GM18499 (cell line): ENCODE measurements around the gene ZFYVE19.

ENCODE experiments used
- ATAC-seq: cut with Tn5 transposase; IDR thresholded peaks from one replicate; pipeline ENCODE4 v1.9.1; 2021; ENCODE audit warnings: moderate number of reproducible peaks; ENCODE audit not compliant: insufficient read depth, unreplicated experiment

Gene ZFYVE19

DNA sequence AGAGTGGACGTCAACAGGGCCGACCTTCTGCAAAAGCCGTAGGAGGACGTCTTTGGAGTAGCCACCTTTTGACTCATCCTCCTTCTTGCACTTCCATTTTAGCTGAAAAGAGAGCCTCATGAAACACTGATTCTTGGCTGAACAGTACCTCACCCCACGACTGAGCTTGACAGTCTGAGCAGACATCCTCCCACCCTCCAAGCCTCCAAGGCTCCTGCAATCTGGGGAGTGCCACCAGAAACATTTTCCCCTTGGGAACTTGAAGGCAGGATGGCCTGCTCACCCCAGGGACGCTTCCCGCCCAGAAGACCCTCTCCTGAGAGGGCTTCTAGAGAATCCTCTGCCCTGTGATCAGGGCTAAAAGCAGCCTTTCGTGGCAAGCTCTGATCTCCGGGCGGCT lies 31.9 kb upstream of the ZFYVE19 start:
- no peak for ATAC-seq

DNA sequence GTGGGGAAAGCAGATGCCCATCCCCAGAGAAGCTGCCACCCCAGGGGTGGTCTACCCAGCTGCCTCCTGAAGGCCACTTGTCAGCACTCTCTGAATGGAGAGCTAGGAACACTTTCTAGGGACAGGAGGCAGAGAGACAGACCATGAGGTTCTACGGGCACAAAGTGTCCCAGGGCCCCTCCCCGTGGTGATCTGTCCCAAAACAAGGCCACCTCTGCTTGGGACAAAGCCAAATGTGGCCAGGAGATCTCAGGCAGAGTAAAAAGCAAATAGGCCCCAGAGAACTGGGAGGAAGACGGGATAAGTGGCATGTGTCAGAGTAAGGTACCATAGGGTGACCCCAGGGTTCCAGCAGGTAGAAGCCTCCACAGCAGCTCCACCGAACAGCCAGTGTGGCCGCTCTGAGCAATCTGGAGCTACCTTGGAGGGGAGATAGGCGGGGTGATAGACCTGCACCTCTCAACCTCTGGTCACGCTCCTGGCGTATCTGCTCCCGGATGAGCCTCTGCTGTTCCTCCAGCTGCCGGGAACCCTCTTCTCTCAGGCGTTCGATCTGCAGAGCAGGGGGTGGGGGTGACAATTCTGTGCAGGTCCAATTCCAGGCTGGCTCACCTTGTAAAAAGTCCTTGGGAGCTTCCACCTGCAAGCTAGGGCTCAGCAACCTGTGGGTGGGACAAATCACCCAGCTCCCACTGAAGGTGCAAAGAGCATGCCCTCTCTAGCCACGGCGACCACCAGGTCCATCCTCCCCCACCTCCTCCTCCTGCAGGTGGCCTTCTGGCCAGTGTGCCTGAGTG lies 31.0 kb upstream of the ZFYVE19 start:
- no peak for ATAC-seq

DNA sequence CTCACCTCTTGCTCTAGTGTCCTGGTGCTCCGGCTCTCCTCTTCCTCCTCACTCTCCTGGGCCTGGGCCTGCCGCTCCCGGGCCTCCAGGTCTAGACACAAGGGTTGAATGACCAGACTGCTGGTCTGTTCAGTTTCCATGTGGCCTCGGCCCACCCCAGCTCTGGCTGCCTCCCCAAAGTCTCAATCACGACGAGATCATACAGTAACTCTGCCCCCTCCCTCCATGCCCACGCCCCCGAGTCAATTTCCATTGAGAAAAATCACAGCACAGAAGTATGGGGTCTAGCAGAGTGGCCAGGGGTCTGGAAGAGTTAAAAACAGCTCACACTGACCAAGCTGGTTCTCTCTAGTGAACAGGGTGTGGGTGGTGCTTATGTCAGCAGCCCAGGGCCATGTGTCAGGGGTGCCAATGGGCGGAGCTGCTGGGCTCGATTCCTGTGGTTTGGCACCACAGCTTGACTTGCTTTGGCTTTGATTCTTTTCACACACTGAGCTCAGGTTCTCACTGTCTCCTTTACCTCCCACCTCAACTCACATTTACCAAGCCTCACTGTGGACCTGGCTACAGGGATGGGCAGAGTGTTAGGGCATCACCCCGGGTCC lies 30.2 kb upstream of the ZFYVE19 start:
- no peak for ATAC-seq

DNA sequence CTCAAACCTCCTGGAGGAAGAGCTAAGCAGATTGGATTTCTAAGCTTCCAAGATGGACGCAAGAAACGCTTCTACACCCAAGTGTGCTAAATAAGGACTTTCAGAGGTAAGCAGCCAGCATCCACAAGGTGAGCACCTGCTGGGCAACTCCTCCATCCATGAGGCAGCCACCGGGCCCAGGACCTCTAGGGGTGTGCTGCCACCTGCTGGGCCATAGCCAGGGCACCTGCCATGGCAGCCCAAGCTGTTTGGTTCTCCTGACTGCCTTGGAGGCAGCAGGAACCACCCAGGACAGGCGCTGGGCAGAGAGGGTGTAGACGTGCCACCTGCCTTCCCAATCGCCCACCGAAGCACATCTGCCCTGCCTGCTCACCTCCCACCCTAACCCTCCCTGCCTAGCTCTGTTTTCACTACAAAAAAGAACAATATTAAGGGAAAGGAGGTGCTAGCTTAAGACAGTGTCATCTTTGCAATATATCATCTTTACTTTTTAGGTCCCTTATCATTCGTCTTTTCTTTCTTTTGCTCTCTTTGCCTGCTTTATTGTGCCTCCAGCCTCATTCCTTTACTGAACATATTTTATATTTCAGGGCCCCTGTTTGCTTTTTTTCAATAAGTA lies 24.2 kb upstream of the ZFYVE19 start:
- no peak for ATAC-seq

DNA sequence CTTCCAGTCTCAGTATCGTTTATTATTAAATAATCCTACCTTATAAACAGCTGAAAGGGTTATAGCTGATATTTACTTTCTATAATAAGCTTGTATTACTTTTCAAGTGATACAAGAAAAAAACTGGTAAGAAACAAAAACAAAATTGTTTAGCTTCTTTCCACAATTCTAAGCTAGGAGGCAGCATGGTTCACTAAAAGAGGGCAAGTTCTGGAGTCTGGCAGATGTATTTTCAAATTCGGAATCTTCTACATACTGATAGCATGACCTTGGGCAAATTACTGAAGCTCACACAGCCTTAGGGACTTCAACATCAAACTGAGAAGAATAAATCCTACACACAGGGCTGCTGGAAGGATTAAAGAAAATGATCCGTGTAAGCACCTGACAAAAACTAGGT lies 21.7 kb upstream of the ZFYVE19 start:
- ATAC-seq: no peak

DNA sequence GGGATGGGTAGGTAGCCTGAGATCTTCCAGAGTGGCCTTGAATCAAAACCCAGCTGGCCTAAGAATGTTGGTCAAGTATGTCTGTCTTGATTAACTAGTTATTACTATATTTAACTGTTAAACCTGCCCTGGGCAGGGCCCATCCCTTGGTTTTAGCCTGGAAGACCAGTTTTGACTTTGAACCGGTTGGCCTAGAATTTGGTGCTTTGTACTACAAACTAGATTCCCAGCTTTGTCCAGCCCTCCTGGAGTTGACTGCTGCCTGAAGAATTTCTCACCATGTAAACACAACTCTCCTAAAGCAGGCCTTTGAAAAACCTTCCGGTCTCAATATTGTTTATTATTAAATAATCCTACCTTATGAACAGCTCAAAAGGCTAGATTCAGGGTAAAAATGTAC lies 21.1 kb upstream of the ZFYVE19 start:
- ATAC-seq: no peak

DNA sequence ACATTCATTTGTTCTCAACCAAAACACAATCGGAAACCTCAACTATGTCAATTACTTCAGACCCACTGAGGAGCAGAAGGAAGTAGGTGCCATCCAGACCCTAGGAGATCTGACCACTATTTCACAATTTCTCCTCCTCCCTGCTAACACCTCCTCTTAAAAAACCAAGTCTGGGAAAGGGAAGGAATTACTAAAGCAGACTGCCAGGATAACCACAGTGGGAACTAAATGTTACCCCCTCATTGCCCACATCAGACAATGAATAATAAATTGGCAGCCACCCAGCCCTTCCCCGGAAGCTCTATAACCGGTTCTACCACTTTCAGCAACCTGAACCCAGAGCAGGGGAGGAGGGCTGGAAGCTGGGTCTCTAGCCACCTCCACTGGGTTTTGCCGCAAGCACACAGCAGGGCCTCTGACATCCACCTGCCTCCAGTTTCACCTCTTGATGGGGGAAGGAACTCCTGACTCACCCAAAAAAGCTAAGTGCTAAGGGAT lies 19.5 kb upstream of the ZFYVE19 start:
- ATAC-seq: no peak

DNA sequence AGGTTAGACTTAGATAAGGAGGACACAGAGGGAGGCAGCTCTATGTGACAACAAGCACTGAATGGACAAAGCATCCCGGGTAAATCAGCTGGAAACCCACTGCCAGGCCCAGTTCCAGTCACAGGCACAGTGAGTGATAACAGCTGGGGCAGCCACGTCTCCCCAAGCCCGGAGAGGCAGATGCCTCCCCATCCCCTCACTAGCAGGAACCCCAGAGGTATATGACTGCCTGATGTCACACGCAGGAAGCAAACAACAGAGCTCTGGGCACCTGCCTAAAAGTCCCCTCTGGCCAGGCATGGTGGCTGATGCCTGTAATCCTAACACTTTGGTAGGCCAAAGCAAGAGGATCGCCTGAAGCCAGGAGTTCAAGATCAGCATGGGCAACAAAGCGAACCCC lies 18.9 kb upstream of the ZFYVE19 start:
- ATAC-seq: no peak

DNA sequence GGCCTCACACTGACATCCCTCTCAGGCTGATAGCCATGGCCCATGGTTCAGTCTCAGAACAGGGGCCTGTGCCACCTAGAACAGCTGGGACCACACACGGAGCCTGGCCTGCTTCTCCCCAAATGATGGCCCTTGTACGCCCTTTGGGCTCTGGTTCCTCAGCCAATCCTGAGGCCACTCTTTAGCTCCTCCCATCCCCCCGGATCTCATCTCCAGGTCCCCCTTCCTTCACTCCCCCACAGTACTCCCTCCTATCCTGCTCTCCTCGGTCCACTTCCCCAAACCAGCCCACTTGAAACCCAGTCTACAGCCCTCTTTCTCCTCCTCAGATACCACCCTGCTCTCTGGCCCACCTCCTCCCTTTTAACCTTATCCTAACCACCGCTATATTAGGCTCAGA lies 17.8 kb upstream of the ZFYVE19 start:
- ATAC-seq: no peak

DNA sequence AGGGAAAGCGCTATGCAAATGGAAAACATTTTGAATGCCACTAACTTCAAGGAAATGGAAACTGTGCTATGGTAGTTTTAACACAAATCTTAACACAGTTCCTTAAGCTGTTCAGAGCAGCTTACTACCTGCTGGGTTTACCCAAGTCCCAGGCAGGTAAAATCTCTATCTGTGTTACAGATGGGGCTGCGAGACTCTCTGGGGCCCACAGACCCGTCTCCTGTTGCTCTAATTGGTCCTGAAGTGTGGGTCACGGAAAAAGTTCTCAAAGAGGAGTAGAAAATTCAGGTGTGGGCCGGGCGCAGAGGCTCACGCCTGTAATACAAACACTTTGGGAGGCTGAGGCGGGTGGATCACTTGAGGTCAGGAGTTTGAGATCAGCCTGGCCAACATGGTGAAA lies 16.9 kb upstream of the ZFYVE19 start:
- ATAC-seq: no peak

DNA sequence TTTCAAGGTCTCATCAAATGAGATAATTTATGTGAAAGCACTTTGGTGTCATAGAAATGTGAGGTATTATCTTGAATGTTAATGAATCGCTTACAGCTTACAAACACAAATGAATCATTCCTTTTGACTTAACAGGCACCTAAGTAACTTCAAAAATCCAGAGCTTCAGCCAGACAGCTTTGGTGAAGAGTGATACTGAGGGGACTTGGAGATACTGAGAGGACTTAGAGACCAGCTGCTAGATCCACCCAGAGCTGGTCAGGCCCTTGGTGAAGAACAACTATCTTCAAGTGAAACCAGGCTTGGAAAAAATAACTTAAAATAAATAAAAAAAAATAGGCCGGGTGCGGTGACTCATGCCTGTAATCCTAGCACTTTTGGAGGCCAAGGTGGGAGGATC lies 16.2 kb upstream of the ZFYVE19 start:
- no peak for ATAC-seq

DNA sequence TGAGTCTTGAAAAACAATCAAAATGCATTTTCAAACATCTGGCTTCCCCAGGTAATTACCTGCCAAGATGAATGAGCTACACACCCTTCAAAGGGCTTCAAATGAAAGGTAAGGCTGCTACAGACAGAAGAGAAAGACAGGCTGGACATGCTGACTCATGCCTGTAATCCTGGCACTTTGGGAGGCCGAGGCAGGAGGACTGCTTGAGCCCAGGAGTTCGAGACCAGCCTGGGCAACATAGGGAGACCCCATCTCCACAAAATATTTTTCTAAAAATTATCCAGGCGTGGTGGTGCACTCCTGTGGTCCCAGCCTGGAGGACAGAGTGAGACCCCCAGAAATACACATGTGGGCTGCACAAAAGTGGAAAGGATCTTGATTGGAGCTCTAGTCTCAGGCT lies 14.5 kb upstream of the ZFYVE19 start:
- ATAC-seq: no peak

DNA sequence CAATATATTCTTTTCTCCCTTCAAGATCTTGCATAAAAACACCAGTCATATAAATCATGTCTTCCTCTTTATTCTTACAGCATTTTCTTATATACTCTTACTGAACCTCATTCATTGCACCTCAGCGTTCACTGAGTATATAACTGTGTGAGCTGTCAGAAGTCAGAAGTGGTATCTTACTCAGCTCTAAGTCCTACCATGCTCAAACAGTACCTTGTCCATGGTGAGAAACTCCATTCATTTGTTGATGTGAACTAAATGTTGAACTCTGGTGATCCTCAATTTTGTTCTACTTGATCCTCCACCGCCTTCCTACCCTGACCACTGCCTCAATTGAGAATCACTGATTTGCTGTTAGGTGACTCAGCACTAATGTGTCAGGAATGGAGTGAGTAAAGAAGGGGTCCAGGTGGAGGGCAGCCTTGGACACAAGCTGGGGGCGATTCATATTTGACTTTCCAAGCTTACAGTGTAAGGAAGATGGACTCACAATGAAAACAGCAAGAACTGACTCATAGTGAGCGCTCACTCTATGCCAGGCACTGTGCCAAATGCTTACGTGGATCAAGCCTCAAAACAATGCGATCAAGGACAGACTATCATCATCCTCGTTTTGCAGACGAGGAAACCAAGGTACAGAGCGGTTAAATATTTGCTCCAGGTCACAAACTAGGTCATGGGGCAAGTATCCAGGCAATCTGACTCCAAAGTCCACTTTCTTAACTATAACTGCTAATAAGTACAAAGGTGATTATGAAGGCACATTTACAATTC lies 13.5 kb upstream of the ZFYVE19 start:
- ATAC-seq: no peak

DNA sequence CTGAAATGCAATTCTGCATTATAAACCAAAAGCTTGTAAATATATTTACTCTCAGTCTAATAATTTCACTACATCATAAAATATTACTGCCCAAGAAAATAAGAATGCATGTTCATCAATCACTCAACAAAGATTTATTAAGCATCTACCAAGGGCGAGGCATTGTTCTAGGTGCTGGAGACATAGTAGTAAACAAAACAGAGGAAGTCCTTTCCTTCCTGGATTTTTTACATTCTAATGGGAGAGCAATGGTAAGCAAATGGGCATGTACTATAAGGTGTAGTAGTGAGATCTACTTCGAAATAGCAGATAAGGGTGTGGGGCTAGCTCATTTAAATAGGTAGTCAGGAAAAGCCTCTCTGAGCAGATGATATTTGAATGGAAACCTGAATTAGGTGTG lies 10.8 kb upstream of the ZFYVE19 start:
- ATAC-seq: no peak

DNA sequence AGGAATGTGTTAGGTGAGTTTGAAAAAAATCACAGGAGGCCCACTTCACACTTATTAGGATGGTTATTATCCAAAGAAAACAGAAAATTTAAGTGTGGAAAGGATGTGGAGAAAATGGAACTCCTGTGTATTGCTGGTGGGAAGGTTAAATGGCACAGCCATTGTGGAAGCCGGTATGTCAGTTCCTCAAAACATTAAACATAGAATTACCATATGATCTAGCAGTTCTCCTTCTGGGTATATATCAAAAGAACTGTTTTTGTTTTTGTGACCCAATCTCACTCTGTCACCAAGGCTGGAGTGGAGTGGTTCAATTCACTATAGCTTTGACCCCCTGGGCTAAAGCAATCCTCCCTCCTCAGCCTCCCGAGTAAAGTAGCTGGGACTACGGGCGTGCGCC lies 10.4 kb upstream of the ZFYVE19 start:
- ATAC-seq: no peak

DNA sequence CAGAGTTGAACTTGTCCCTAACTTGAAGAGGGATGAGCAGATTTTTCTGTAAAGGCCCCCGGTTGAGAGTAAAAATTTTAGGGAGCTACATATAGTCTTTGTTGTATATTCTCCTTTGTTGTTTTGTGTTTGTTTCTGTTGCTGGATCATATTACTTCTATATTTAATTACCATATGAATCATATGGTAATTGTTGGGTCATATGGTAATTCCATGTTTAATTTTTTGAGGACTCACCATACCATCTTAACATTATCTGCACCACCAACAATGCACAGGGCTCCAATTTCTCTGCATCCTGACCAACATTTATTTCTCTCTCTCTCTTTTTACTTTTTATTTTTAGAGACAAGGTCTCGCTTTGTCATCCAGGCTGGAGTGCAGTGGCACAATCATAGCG lies 7.4 kb upstream of the ZFYVE19 start:
- no peak for ATAC-seq

DNA sequence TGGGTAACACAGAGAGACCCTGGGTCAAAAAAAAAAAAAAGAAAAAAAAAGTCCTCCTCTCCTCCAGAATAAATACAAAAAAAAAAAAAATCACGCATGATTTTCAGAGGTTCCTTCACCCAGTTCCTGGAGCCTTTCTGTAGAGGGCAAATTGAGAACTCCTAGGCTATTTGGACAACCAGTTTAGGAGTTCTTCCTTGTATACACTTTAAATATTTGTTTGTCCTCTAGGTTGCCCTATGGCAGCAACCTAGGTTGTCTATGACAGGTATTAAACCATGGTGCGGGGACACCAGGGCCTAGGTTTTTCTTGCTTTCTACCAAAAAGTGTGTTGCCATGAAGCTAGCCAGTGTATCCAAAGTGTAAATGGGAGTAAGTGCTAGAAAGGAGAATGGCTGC lies 3.8 kb upstream of the ZFYVE19 start:
- no peak for ATAC-seq

DNA sequence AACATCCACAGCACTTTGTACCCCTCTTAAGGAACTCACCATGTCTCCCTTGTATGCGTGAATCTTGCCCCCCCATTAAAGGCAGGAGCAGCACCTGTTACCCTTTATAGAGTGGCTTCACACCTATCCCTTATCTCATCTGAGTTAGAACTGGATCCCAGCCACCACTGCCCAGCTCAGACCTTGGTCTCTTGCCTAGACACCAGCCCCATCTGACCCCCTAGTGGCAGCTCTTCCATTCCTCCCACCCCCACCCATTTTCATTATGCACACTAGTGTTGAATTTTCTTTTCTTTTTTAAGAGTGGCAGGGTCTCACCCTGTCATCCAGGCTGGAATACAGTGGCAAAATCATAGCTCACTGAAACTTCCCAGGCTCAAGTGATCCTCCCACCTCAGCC lies 3.2 kb upstream of the ZFYVE19 start:
- ATAC-seq: no peak

DNA sequence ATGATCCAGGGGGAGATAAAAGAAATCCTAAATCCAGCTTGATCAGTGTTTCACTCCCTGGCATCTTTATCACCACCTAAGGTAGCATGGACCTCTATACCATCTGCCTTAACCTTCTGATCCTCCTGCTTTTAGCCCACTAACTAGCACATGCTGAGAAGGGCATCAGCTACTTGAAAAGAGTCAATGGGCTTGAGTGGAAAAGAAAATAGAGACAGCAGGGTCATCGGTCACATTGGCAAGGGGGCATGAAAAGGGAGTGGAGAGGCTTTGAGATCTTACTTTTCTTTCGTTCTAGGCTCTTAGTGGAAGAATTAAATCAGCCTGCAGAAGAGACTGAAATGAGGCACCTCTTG lies 239 bp upstream of the ZFYVE19 start:
- ATAC-seq: no peak

DNA sequence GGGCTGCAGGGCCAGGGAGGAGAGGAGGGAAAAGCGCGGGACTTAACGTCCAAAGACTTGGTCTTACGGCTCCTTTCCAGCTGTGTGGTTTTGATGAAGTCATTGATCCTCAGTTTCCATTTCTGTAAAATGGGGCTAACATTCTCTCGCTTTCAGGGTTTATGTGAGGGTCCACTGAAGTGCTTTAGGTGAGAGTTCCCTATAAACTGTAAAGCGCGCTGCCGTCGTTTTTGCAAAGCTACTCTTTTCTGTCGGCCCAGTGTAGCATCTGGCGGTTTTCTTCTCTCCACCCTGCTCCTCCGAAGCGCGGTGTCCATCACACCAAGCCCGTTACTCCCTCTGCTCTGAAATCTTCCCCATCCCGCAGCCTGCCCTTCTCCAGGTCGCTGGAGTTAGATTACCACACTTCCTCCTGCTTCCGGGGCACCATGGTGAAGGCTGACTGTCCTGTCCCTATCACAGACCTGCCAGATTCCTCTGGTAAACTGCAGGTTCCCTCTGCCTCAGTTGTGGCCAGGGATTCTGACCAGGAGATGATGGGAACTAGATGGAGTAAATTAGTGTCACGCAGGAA lies 1.1 kb downstream of the ZFYVE19 start:
- no peak for ATAC-seq
